Stimulated activated CD4-positive, alpha-beta T cell treated with anti-CD3 and anti-CD28 coated beads, Interleukin-15, amount 100 ng/mL, for 24 hours (primary cell): ENCODE data around the gene SREBF1.

ENCODE experiments used
- DNase-seq: peaks from one replicate; pipeline ENCODE4 v3.0.0-alpha.2; 2020

The SREBF1 gene

GRCh38 chr17:17772231-17772630 lies 64.6 kb downstream of the SREBF1 start:
- no peak for DNase-seq

GRCh38 chr17:17771498-17772201 lies 65.1 kb downstream of the SREBF1 start:
- no peak for DNase-seq

GRCh38 chr17:17770632-17771044 lies 66.1 kb downstream of the SREBF1 start:
- DNase-seq: no peak

GRCh38 chr17:17769869-17770631 lies 66.7 kb downstream of the SREBF1 start:
- no peak for DNase-seq

GRCh38 chr17:17768424-17769088 lies 68.2 kb downstream of the SREBF1 start:
- no peak for DNase-seq

- no peak for DNase-seq
These were observed 68.8 kb downstream of the SREBF1 start for GRCh38 chr17:17767887-17768418.

- no peak for DNase-seq
These were observed 69.5 kb downstream of the SREBF1 start for GRCh38 chr17:17767154-17767869.

GRCh38 chr17:17766744-17767120 lies 70.1 kb downstream of the SREBF1 start:
- DNase-seq: no peak

- no peak for DNase-seq
These were observed 70.6 kb downstream of the SREBF1 start for GRCh38 chr17:17766077-17766743.

GRCh38 chr17:17765359-17766076 lies 71.3 kb downstream of the SREBF1 start:
- no peak for DNase-seq

GRCh38 chr17:17763734-17764133 lies 73.1 kb downstream of the SREBF1 start:
- DNase-seq: no peak

- DNase-seq: no peak
These were observed 73.7 kb downstream of the SREBF1 start for GRCh38 chr17:17763136-17763535.

- DNase-seq: no peak
These were observed 74.1 kb downstream of the SREBF1 start for GRCh38 chr17:17762744-17763105.
